Adipocyte (in vitro differentiated cells): ENCODE data around the gene RPS8.
"Not testable (repeated sequence)": the region's sequence is repeated elsewhere in the genome, so short reads cannot be mapped to it uniquely, and the experiment has no call there.

Source experiments
- DNase-seq: peaks from one replicate; pipeline ENCODE4 v3.0.0-alpha.2; 2015; ENCODE audit warnings: low read depth
- H3K27me3 ChIP-seq: replicated peaks from 2 replicates; pipeline ENCODE4 v1.7.0; 2013; ENCODE audit warnings: mild to moderate bottlenecking, low read length, moderate library complexity; ENCODE audit not compliant: control insufficient read depth, insufficient read depth
- H3K36me3 ChIP-seq: 2 replicates; pipeline ENCODE4 v1.7.0; 2013; ENCODE audit warnings: low read length, mild to moderate bottlenecking, moderate library complexity; ENCODE audit not compliant: control insufficient read depth, insufficient read depth, severe bottlenecking
- H3K4me1 ChIP-seq: 2 replicates; pipeline ENCODE4 v1.7.0; 2013; ENCODE audit warnings: mild to moderate bottlenecking, low read length, moderate library complexity; ENCODE audit not compliant: control insufficient read depth, insufficient read depth
- H3K4me3 ChIP-seq: 2 replicates; pipeline ENCODE4 v1.7.0; 2013; ENCODE audit warnings: mild to moderate bottlenecking, low read length, moderate library complexity
- H3K9ac ChIP-seq: 2 replicates; pipeline ENCODE4 v1.7.0; 2013; ENCODE audit warnings: mild to moderate bottlenecking, low read length, moderate library complexity
- H3K9me3 ChIP-seq: 2 replicates; pipeline ENCODE4 v1.7.0; 2013; ENCODE audit warnings: mild to moderate bottlenecking, low read length, moderate library complexity; ENCODE audit not compliant: control insufficient read depth

Gene RPS8

GRCh38 chr1:44806704-44807363 is 31.5 kb downstream of the RPS8 start, which contains the start of gene DYNLT4:
DYNLT4 (minus strand) TSS chr1:44807351; CDS start chr1:44806668, 683 bp downstream.
- Histone ChIP-seq H3K9me3 (no peaks in the 10 kb centered on the region), H3K4me3 (peak within 1 kb of the TSS; percentile 66), H3K36me3 (peaks cover 32% of the 10 kb centered on the region), H3K4me1 (peaks cover 72% of the 10 kb centered on the region), H3K9ac (peak within 1 kb of the TSS; percentile 93), H3K27me3 (no peaks in the 10 kb centered on the region)
- DNase-seq: no peak

GRCh38 chr1:44807364-44808062 is 32.2 kb downstream of the RPS8 start:
- peaks cover 32% of the 10 kb centered on the region for H3K36me3 ChIP-seq
- H3K9ac ChIP-seq: peak overlapping the region; percentile 93
- peak; percentile 99 for DNase-seq
- no peaks in the 10 kb centered on the region for H3K27me3 ChIP-seq
- no peaks in the 10 kb centered on the region for H3K9me3 ChIP-seq
- peak overlapping the region; percentile 66 for H3K4me3 ChIP-seq
- H3K4me1 ChIP-seq: peaks cover 69% of the 10 kb centered on the region

GRCh38 chr1:44808063-44808937 is 33.0 kb downstream of the RPS8 start, which contains the start of gene BTBD19:
BTBD19 (plus strand) TSS chr1:44808523; CDS start chr1:44808821, 298 bp downstream.
- Histone ChIP-seq H3K4me1 (peaks cover 62% of the 10 kb centered on the region), H3K9me3 (no peaks in the 10 kb centered on the region), H3K9ac (peak within 1 kb of the TSS; percentile 93), H3K27me3 (no peaks in the 10 kb centered on the region), H3K4me3 (peak within 1 kb of the TSS; percentile 80), H3K36me3 (peaks cover 24% of the 10 kb centered on the region)
- DNase-seq: peak; percentile 98

GRCh38 chr1:44808938-44809917 is 33.9 kb downstream of the RPS8 start:
- Histone ChIP-seq H3K9ac (peak overlapping the region; percentile 93), H3K4me3 (peak overlapping the region; percentile 80), H3K4me1 (peaks cover 62% of the 10 kb centered on the region), H3K9me3 (no peaks in the 10 kb centered on the region), H3K36me3 (peaks cover 15% of the 10 kb centered on the region), H3K27me3 (no peaks in the 10 kb centered on the region)
- DNase-seq: peak; percentile 77

GRCh38 chr1:44810101-44810761 is 34.9 kb downstream of the RPS8 start:
- Histone ChIP-seq H3K4me3 (peak overlapping the region; percentile 80), H3K27me3 (no peaks in the 10 kb centered on the region), H3K36me3 (peaks cover 8% of the 10 kb centered on the region), H3K9ac (peak overlapping the region; percentile 93), H3K9me3 (no peaks in the 10 kb centered on the region), H3K4me1 (peaks cover 68% of the 10 kb centered on the region)
- peak; percentile 59 for DNase-seq

GRCh38 chr1:44810762-44811105 is 35.4 kb downstream of the RPS8 start:
- Histone ChIP-seq H3K4me1 (peaks cover 73% of the 10 kb centered on the region), H3K4me3 (peak overlapping the region; percentile 80), H3K9ac (peak overlapping the region; percentile 93)
- H3K9me3 ChIP-seq, H3K27me3 ChIP-seq, H3K36me3 ChIP-seq, DNase-seq: not testable (repeated sequence)

- DNase-seq: no peak
- H3K36me3 ChIP-seq: no peaks in the 10 kb centered on the region
These were observed 35.9 kb downstream of the RPS8 start for GRCh38 chr1:44811234-44811633.

GRCh38 chr1:44812822-44813543 is 37.6 kb downstream of the RPS8 start:
- Histone ChIP-seq H3K27me3 (no peaks in the 10 kb centered on the region), H3K4me3 (no peak overlapping the region), H3K9ac (peak overlapping the region; percentile 85), H3K4me1 (peaks cover 52% of the 10 kb centered on the region), H3K9me3 (no peaks in the 10 kb centered on the region), H3K36me3 (no peaks in the 10 kb centered on the region)
- DNase-seq: no peak

More at GRCh38 chr1:44811234-44811633, 35.9 kb downstream of the RPS8 start:
- Histone ChIP-seq H3K4me3 (peak overlapping the region; percentile 2), H3K27me3 (no peaks in the 10 kb centered on the region), H3K9ac (peak overlapping the region; percentile 44), H3K4me1 (peaks cover 70% of the 10 kb centered on the region), H3K9me3 (no peaks in the 10 kb centered on the region)

- Histone ChIP-seq H3K9ac (peak overlapping the region; percentile 53), H3K4me1 (peaks cover 38% of the 10 kb centered on the region)
- H3K9me3 ChIP-seq, H3K36me3 ChIP-seq, H3K4me3 ChIP-seq, H3K27me3 ChIP-seq, DNase-seq: not testable (repeated sequence)
These were observed 40.6 kb downstream of the RPS8 start for GRCh38 chr1:44815926-44816325.
